ENCODE data around the gene TSEN54.

Gene TSEN54

GRCh38 chr17:75565618-75566017, 49.3 kb downstream of the TSEN54 start:
- DNase-seq (ENCODE audit: low spot score): no peak

GRCh38 chr17:75566416-75566815, 50.1 kb downstream of the TSEN54 start:
- no peak for DNase-seq (ENCODE audit: low spot score)

- DNase-seq (ENCODE audit: low spot score): no peak
These were observed 50.5 kb downstream of the TSEN54 start for GRCh38 chr17:75566834-75567233.

- DNase-seq (ENCODE audit: low spot score): no peak
These were observed 52.3 kb downstream of the TSEN54 start for GRCh38 chr17:75568412-75569255.

- no peak for DNase-seq (ENCODE audit: low spot score)
These were observed 53.8 kb downstream of the TSEN54 start for GRCh38 chr17:75570034-75570676.

GRCh38 chr17:75570772-75571171, 54.4 kb downstream of the TSEN54 start:
- no peak for DNase-seq (ENCODE audit: low spot score)

- DNase-seq (ENCODE audit: low spot score): no peak
These were observed 55.0 kb downstream of the TSEN54 start for GRCh38 chr17:75571197-75571884.

- no peak for DNase-seq (ENCODE audit: low spot score)
These were observed 55.5 kb downstream of the TSEN54 start for GRCh38 chr17:75571885-75572215.

- no peak for DNase-seq (ENCODE audit: low spot score)
These were observed 56.6 kb downstream of the TSEN54 start for GRCh38 chr17:75572713-75573539.

- DNase-seq (ENCODE audit: low spot score): no peak
These were observed 57.2 kb downstream of the TSEN54 start for GRCh38 chr17:75573540-75573957.

- DNase-seq (ENCODE audit: low spot score): no peak
These were observed 57.7 kb downstream of the TSEN54 start for GRCh38 chr17:75573994-75574393.
